ENCODE measurements around the gene MT1X. TPM values are rescaled to one million over a fixed set of nuclear protein-coding genes. Genes with fewer than 3 reads are reported as not detected.

MT1X gene
- total RNA-seq, 2 experiments from 2014 or later = 17.1 to 21.2 TPM

DNA sequence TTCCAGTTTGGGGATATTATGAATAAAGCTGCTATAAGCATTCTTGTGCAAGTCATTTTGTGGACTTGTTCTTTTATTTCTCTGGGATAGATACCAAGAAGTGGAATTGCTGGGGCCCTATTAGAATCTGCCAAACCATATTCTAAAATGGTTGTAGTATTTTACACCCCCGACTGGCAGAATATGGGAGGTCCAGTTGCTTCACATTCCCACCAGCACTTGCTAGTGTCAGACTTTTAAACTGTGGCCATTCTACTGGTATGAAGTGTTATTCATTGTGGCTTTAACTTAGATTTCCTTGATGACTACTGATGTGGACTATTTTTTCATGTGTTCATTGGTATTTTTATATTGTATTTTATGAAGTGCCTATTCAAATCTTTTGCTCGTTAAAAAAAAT, 29.6 kb downstream of the MT1X start:
- Histone ChIP-seq H2AFZ (ENCODE audit: low read length) (no peak overlapping the region), H3K79me2 (ENCODE audit: insufficient read depth, low read depth, low read length) (no peaks in the 10 kb centered on the region), H3K9me2 (ENCODE audit: insufficient read depth, low read length) (no peaks in the 10 kb centered on the region), H3K36me3 (ENCODE audit: insufficient read depth, low read length) (no peaks in the 10 kb centered on the region), H3K27ac (ENCODE audit: low read depth, low read length, poor library complexity, severe bottlenecking) (no peak overlapping the region), H3K4me2 (ENCODE audit: low read length) (no peak overlapping the region), H3K4me3 (ENCODE audit: low read depth, low read length, poor library complexity, severe bottlenecking) (no peak overlapping the region), H3K9me3 (ENCODE audit: low read length) (no peaks in the 10 kb centered on the region), H4K20me1 (ENCODE audit: insufficient read depth, low read length) (no peaks in the 10 kb centered on the region), H3K4me1 (ENCODE audit: insufficient read depth, low read length, poor library complexity, severe bottlenecking) (peaks cover 24% of the 10 kb centered on the region)
- POLR2A ChIA-PET = no interaction called here
- BruUV-seq (replicated peaks) = no TSS peak
- intact Hi-C loops (cut with micrococcal nuclease; ENCODE audit: unreplicated experiment) = no loop called here
- DNase-seq (ENCODE audit: low spot score) = no peak
- TF ChIP-seq, protein P1, sequence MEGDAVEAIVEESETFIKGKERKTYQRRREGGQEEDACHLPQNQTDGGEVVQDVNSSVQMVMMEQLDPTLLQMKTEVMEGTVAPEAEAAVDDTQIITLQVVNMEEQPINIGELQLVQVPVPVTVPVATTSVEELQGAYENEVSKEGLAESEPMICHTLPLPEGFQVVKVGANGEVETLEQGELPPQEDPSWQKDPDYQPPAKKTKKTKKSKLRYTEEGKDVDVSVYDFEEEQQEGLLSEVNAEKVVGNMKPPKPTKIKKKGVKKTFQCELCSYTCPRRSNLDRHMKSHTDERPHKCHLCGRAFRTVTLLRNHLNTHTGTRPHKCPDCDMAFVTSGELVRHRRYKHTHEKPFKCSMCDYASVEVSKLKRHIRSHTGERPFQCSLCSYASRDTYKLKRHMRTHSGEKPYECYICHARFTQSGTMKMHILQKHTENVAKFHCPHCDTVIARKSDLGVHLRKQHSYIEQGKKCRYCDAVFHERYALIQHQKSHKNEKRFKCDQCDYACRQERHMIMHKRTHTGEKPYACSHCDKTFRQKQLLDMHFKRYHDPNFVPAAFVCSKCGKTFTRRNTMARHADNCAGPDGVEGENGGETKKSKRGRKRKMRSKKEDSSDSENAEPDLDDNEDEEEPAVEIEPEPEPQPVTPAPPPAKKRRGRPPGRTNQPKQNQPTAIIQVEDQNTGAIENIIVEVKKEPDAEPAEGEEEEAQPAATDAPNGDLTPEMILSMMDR (conservative IDR thresholded peaks at IDR 0.05; ENCODE audit: low read length) = no peak
- TF ChIP-seq EZH2phosphoT487 (IDR thresholded peaks at IDR 0.05; ENCODE audit: borderline replicate concordance, low read depth, low read length) = no peak
- CTCF ChIA-PET (ENCODE audit: unreplicated experiment) = no interaction called here

DNA sequence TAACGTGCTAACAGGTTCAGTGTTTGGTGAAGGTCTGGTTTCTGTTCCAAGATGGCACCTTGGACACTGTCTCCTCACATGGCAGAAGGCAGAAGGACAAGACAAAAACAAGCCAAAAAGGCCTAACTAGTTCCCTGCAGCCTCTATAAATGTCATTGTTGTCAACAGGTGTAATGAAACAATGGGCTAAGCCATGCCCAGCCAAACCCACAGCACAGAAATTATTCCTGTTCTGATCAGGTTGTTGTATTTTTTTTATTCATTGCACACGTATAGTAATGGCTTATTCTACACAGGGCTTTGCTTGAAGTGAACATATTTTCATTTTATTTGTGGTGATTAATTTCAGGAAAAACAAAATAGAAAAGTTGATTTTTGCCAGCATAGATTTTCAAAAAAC, 31.5 kb downstream of the MT1X start:
- H3K9me3 ChIP-seq (ENCODE audit: low read length) = no peaks in the 10 kb centered on the region
- no peak overlapping the region for H3K27ac ChIP-seq (ENCODE audit: low read depth, low read length, poor library complexity, severe bottlenecking)
- H3K9me2 ChIP-seq (ENCODE audit: insufficient read depth, low read length) = no peaks in the 10 kb centered on the region
- intact Hi-C loops (cut with micrococcal nuclease; ENCODE audit: unreplicated experiment) = no loop called here
- CTCF ChIA-PET (ENCODE audit: unreplicated experiment) = no interaction called here
- H2AFZ ChIP-seq (ENCODE audit: low read length) = no peak overlapping the region
- no peaks in the 10 kb centered on the region for H3K79me2 ChIP-seq (ENCODE audit: insufficient read depth, low read depth, low read length)
- no peak overlapping the region for H3K4me2 ChIP-seq (ENCODE audit: low read length)
- no peaks in the 10 kb centered on the region for H3K36me3 ChIP-seq (ENCODE audit: insufficient read depth, low read length)
- TF ChIP-seq, protein P1 (conservative IDR thresholded peaks at IDR 0.05; ENCODE audit: low read length) = no peak
- no peaks in the 10 kb centered on the region for H4K20me1 ChIP-seq (ENCODE audit: insufficient read depth, low read length)
- peaks cover 15% of the 10 kb centered on the region for H3K4me1 ChIP-seq (ENCODE audit: insufficient read depth, low read length, poor library complexity, severe bottlenecking)
- no peak overlapping the region for H3K4me3 ChIP-seq (ENCODE audit: low read depth, low read length, poor library complexity, severe bottlenecking)
- POLR2A ChIA-PET = interaction anchor here (1.0 kb wide), 1 partner anchor 117 kb away, joined by 3 read pairs; no protein-coding TSS in a partner anchor
- no peak for DNase-seq (ENCODE audit: low spot score)
- no TSS peak for BruUV-seq (replicated peaks)

DNA sequence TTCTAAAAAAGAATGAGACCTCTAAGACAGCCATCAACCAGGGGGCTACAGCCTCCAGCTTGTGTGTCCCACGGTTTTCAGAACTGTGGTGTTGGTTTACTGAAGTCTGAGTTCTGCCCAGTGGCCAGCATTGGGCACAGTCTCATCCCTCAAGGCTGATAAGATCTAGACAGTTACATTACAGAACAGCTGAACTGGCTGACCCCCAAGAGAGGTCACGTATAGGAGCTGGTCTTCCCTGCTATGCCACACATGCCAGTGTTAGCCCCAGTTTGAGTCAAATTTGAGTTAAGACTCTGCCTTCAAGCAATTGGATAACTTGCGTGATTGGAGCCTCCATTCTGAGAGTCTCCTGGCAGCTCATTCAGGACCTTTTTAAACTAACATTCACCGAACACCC, 32.9 kb downstream of the MT1X start:
- Histone ChIP-seq H3K27ac (ENCODE audit: low read depth, low read length, poor library complexity, severe bottlenecking) (no peak overlapping the region), H3K9me2 (ENCODE audit: insufficient read depth, low read length) (no peaks in the 10 kb centered on the region), H3K4me2 (ENCODE audit: low read length) (no peak overlapping the region), H3K79me2 (ENCODE audit: insufficient read depth, low read depth, low read length) (no peaks in the 10 kb centered on the region), H3K36me3 (ENCODE audit: insufficient read depth, low read length) (no peaks in the 10 kb centered on the region), H2AFZ (ENCODE audit: low read length) (no peak overlapping the region), H3K4me1 (ENCODE audit: insufficient read depth, low read length, poor library complexity, severe bottlenecking) (peaks cover 4% of the 10 kb centered on the region), H3K4me3 (ENCODE audit: low read depth, low read length, poor library complexity, severe bottlenecking) (no peak overlapping the region), H4K20me1 (ENCODE audit: insufficient read depth, low read length) (no peaks in the 10 kb centered on the region), H3K9me3 (ENCODE audit: low read length) (no peaks in the 10 kb centered on the region)
- ChIA-PET POLR2A (no interaction called here), CTCF (ENCODE audit: unreplicated experiment) (no interaction called here)
- TF ChIP-seq, protein P1 (conservative IDR thresholded peaks at IDR 0.05; ENCODE audit: low read length) = no peak
- no peak for TF ChIP-seq EZH2phosphoT487 (IDR thresholded peaks at IDR 0.05; ENCODE audit: borderline replicate concordance, low read depth, low read length)
- DNase-seq (ENCODE audit: low spot score) = no peak
- intact Hi-C loops (cut with micrococcal nuclease; ENCODE audit: unreplicated experiment) = no loop called here
- no TSS peak for BruUV-seq (replicated peaks)

Measured in OCI-LY7 (cell line).